Measurements from ENCODE around the gene MIA.
"Not testable (repeated sequence)": the region's sequence is repeated elsewhere in the genome, so short reads cannot be mapped to it uniquely, and the experiment has no call there.

Gene MIA

DNA sequence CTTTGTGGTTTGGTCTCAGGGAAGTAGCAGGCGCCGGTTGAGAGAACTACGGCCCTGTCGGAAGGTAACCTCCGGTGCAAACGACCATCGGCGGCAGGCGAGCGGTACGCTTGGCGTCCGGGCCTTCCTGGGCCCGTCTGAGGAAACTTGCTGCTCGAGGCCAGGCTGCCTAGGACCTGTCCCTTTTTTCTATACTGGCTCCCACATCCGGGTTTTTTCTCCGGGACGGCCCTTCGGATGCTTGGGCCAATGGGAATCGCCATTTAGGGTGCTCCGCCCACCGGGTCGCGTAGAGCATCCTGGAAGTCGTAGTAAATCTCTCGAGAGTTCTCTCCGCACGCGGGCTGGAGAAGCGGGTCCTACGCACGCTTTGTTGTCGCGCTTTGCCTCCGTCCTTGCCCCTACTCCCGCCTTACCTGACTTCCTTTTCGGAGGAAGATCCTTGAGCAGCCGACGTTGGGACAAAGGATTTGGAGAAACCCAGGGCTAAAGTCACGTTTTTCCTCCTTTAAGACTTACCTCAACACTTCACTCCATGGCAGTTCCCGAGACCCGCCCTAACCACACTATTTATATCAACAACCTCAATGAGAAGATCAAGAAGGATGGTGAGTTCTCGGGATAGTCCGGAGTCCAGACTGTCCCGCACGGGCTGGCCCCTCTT, 24.3 kb upstream of the MIA start, which contains the start of gene SNRPA:
Gene SNRPA (plus strand): TSS at position 330 of the 664 bp plus-strand sequence. CDS start 206 bp downstream, at position 536.
- peak; percentile 91 for DNase-seq

DNA sequence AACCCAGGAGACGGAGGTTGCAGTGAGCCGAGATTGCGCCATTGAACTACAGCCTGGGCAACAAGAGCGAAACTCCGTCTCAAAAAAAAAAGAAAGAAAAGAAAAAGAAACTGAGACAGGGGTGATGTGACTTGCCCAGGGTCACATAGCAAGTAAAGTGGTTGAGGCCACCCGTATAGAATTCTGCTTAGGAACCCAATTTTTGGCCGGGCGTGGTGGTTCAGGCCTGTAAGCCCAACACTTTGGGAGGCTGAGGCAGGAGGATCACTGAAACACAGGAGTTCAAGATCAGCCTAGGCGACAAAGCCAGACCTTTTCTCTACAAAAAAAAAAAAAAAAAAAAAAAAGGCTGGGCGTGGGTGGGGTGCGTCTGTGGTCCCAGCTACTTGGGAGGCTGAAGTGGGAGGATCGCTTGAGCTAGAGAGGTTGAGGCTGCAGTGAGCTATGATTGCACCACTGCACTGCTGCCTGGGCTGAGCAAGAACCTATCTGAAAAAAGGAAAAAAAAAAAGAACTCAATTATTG, 23.0 kb upstream of the MIA start:
- DNase-seq, result no peak

DNA sequence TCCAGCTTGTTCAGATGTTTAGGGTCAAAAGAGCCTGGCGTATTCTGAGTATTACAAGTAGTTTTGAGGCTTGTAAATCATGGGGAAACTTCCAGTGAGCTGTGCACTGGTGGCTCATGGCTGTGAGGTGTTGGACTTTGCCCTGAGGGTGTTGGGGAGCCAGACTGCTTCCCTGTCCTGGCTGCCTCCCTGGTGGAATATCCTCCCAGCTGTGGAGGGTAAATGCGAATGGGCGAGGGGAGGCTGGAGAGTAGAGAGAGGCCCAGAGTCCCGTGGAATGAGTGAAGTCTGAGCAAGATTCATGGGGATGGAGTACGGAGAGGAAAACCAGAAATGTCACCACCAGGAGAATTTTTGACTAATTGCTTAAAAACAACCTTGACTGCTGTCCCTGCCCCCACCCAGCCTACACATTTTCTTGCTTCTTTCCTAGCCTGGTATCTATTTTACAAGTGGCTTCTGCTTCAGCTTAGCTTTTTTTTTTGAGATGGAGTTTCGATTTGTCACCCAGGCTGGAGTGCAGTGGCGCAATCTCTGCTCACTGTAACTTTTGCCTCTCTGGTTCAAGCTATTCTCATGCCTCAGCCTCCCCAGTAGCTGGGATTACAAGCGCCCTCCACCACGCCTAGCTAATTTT, 20.6 kb upstream of the MIA start:
- DNase-seq, result no peak

DNA sequence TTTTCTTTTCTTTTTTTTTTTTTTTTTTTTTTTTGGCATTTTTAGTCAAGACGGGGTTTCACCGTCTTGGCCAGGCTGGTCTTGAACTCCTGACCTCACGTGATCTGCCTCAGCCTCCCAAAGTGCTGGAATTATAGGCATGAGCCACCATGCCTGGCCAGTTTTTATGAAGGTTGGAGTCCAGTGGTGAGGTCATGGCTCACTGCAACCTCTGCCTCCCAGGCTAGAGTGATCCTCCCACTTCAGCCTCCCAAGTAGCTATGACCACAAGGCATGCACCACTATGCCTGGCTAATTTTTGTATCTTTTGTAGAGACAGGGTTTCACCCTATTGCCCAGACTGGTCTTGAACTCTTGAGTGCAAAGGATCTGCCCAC, 20.1 kb upstream of the MIA start:
- DNase-seq, result no peak

DNA sequence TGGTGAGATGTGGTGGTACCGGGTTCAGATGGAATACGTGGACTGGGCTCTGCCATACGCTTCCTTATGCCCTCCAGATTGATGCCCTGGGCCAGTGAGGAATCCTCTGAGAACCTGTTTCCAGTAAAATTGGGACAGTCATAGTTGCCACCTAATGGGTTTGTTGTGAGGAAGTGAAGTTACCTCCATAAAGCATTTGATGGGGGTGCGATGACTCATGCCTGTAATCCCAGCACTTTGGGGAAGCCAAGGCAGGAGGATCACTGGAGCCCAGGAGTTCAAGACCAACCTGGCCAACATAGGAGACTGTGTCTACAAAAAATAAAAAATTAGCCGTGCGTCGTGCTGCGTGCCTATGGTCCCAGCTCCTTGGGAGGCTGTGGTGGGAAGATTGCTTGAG, 19.5 kb upstream of the MIA start:
- DNase-seq, result no peak

DNA sequence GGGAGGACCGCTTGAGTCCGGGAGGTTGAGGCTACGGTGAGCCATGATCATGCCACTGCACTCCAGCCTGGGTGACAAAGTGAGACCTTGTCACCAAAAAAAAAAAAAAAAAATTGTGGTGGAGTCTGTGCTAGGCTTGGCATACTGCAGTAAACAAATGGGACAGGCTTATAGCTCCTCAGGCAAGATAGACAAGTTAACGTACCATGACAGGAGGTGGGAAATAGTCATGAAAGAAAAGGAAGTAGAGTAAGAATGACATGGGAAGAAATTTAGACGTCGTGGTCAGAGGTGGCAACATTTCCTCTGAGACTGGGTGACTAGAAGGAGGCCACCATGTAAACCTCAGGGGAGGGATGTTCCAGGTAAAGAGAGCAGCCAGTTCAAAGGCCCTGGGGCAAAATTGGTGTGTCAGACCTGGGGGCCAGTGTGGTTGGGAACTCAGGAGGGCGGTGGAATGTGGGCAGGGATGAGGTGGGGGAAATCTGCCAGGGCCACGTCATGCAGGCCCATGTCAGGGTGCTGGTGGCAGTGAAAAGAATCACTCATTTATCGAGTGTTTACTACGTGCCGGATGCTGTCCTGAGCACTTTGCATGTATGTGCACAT, 18.7 kb upstream of the MIA start:
- DNase-seq, result no peak

DNA sequence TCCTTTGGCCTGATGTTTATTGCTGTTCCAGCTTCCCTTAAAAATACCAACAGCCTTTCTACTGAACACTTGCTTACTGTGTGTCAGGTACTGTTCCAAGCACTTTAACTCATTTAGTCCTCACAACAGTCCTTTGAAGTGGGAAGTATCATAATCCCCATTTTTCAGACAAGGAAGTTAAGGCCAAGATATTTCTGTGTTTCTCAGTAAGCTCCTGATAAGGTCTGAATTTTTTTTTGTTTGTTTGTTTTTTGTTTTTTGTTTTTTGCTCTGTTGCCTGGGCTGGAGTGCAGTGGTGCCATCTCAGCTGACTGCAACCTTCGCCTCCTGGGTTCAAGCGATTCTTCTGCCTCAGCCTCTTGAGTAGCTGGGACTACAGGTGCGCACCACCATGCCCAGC, 16.8 kb upstream of the MIA start:
- no peak for DNase-seq

DNA sequence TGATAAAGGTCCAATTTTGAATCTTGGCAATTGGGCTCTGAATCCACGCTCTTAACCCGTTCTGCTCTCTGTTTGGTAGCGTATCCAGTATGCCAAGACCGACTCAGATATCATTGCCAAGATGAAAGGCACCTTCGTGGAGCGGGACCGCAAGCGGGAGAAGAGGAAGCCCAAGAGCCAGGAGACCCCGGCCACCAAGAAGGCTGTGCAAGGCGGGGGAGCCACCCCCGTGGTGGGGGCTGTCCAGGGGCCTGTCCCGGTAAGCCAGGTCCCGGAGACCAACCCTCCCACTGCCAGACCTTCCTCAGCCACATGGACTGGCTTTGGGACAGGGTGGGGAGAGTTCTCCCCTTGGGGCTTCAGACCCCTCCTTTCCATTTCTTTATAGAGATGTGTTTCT, 16.0 kb upstream of the MIA start:
- DNase-seq, result no peak

DNA sequence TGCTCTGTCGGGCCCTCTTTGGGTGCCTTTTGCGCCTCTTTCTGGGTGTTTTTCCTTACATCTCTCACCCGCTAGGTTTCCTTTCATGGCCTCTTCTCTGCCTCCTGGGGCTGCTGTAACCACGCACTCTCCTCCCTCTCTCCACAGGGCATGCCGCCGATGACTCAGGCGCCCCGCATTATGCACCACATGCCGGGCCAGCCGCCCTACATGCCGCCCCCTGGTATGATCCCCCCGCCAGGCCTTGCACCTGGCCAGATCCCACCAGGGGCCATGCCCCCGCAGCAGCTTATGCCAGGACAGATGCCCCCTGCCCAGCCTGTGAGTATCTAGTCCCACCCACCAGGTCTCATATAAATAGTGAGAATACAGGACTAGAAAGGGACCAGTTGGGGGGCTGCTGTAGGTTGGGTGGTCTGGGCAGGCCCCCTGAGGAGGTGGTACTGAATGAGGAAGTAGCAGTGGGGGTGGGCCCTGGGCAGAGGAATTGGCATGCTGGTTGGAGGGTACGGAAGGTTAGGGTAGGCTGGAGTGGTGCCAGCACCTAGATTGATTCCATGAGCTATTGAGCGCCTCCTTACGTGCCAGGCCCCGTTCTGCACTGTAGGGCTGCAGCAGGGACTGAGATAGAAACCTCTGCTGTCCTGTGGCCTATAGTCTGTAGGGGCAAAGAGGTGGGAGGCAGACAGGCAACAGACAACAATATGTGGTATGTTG, 12.4 kb upstream of the MIA start:
- no peak for DNase-seq

DNA sequence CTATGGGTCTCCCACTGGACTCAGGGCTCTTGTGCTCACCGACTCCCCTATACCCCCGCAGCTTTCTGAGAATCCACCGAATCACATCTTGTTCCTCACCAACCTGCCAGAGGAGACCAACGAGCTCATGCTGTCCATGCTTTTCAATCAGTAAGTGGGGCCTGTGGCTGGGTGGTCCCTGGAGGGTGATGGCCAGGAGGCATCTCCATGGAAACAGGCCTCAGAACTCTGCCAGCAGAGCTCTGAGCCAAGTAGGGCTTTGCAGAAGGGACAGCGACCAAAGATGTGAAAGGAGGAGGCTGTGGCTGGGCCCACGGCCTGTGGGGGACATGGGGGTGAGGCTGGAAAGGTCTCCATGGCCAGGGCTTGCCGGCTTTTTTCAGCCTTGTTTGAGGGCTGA, 11.8 kb upstream of the MIA start:
- no peak for DNase-seq

DNA sequence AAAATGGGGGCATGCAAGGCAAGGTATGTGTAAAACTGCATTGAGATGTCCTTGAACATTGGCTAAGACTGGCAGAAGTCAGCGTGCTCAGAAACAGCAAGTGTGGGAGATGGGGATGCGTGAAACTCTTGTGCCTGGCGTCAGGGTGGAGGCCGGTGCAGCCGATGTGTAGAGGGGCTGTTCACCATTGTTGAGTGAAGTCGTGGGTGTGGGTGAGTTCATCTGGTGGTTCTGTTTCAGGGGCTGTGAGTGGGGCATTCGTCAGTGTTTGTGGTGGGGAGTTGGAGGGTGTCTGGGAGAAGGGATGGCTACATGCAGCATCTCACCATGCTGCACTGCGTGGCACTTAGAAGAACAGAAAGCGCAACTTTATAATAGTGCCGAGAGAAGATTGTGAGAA, 11.4 kb upstream of the MIA start:
- DNase-seq, result no peak

DNA sequence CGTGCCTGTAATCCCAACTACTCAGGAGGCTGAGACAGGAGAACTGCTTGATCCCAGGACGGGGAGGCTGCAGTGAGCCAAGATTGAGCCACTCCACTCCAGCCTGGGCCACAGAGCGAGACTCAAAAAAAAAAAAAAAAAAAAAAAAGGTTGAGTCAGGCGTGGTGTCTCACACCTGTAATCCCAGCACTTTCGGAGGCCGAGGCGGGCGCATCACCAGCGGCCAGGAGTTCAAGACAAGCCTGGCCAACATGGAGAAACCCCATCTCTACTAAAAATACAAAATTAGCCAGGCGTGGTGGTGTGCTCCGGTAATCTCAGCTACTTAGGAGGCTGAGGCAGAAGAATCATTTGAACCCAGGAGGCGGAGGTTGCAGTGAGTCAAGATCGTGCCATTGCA, 8.9 kb upstream of the MIA start:
- not testable (repeated sequence) for DNase-seq

DNA sequence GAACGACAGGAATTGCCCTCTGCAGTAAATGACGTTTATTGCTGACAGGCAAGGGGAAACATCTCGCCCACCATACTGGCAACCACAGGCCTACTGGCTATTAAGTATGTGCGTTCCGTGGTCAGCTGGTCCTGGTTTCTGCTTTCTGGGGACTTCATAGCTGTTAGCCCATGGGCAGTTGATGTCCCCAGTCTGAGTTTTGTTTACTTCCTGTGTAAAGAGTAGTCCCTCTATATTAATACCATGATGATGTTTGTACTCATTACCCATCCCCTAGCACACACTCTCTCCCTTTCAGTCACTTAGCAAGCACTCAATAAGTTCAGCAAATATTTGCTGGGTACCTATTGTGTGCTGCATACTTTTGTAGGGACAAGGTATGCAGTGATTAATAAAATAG, 6.5 kb upstream of the MIA start:
- DNase-seq, result no peak

DNA sequence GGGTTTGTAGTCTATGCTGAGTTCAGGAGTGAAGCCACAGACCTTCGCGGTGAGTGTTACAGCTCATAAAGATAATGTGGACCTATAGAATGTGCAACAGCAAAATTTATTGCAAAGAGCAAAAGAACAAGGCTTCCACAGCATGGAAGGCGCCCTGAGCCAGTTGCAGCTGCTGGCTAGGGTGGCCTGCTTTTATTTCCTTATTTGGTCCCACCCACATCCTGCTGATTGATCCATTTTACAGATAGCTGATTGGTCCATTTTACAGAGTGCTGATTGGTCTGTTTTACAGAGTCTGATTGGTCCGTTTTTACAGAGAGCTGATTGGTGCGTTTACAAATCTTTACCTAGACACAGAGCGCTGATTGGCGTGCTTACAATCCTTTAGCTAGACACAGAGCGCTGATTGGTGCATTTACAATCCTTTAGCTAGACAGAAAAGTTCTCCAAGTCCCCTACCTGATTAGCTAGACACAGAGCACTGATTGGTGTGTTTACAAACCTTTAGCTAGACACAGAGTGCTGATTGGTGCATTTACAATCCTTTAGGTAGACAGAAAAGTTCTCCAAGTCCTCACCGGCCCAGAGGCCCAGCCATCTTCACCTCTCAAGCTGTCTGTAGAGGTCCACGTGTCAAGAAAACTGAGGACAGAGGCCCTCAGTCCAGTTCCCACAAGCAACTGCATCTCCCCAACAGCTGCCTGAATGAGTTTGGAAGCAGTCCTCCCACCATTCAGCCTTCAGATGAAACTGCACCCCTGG, 4.0 kb upstream of the MIA start:
- not testable (repeated sequence) for DNase-seq

DNA sequence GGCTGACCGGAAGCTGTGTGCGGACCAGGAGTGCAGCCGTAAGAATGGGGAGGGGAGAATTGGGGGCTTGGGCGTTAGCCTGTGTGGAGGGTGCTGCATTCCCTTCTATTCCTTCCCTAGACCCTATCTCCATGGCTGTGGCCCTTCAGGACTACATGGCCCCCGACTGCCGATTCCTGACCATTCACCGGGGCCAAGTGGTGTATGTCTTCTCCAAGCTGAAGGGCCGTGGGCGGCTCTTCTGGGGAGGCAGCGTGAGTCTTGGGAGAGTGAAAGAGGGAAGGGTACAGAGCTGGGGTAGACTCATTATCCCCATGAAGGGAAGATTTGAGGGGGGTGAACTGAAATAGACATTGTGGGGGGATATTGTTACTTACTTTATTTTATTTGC, 306 bp downstream of the MIA start:
- no peak for DNase-seq

DNA sequence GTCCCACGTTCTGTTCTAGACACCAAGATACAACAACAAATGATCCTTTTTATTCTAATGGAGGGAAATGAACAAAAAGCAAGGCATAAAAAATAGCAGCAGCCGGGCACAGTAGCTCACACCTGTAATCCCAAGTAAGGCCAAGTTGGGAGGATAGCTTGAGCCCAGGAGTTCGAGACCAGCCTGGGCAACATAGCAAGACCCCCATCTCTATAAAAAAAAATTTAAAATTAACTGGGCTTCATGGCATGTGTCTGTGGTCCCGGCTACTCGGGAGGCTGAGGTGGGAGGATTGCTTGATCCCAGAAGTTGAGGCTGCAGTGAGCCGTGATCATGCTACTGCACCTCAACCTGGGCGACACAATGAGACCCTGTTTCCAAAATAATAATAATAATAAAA, 1.0 kb downstream of the MIA start:
- no peak for DNase-seq

DNA sequence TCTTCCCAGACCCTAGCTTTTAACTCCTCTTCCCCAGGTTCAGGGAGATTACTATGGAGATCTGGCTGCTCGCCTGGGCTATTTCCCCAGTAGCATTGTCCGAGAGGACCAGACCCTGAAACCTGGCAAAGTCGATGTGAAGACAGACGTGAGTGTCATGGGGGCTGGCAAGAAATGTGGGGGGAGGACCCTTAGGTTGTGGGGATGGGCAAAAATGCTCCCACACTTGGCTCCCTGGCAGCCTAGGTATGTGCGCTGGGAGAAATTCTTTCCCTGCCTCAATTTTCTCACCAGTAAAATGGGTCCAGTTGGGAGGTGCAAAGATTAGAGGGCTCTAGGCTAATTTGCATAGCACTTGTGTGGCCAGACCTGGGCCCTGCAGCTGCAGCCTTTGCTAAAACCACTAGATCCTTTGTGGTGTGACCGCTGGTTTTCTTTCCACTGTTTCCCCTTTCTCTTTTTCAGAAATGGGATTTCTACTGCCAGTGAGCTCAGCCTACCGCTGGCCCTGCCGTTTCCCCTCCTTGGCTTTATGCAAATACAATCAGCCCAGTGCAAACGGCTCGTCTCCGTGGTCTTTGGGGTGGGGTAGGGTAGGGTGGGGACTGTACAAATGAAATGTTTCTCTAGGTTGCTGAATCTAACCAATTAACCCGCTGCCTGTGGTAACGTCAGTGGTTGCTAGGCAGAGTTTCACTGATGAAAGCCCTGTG, 1.8 kb downstream of the MIA start:
- DNase-seq, result peak; percentile 78

DNA sequence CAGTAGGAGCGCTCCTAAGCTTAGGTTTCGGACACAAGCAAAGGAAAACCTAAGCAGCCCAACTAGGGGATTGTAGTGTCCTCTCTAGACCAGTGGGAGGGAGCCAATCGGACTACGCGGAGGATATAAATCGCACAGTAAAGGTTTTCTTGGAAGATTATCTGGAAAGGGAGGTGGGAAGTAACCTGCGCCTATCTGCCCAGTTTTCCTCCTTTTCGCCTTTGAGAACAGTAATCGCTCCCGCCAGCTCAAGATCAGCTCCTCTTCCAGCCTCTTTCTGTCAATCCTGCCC, 2.3 kb downstream of the MIA start:
- DNase-seq, result no peak

DNA sequence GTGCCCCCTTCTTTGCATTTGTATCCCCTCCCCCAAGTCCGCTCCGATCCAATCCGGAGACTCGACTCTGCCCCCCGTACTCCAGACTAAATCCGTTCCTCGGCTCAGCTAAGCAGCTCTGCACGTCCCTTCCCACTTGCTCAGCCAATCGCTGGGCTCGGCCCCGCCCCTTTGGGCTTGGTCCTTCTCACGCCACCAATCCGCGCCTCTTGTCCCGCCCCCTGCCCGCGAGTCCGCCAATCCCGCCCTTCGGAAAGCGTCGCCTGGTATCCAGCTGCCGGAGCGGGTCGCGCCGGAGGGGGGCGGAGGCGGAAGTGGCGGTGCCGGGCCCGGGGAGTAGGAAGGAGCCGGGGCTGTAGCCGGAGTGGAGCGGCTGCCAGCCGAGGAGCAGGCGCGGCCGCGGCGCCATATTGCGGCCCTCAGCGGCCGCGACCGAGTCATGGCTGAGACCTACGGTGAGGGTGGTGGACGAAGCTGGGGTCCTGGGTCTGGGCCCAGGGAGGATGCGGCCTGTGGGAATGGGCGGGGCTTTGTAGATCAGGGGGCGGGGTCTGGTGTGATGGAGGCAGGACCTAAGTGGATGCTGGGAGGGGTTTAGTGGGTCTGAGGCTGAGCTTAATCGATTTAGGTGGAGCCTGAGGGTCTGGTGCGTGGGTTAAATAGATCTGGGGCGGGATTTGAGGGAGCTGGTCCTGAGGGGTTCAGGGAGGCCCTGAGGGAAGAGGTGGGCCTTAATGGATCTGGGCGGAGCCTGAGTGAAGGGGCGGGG, 2.8 kb downstream of the MIA start, which contains the start of gene RAB4B:
Gene RAB4B (plus strand): TSS at position 311 of the 769 bp plus-strand sequence. CDS start 129 bp downstream, at position 440.
- DNase-seq, result peak; percentile 99

DNA sequence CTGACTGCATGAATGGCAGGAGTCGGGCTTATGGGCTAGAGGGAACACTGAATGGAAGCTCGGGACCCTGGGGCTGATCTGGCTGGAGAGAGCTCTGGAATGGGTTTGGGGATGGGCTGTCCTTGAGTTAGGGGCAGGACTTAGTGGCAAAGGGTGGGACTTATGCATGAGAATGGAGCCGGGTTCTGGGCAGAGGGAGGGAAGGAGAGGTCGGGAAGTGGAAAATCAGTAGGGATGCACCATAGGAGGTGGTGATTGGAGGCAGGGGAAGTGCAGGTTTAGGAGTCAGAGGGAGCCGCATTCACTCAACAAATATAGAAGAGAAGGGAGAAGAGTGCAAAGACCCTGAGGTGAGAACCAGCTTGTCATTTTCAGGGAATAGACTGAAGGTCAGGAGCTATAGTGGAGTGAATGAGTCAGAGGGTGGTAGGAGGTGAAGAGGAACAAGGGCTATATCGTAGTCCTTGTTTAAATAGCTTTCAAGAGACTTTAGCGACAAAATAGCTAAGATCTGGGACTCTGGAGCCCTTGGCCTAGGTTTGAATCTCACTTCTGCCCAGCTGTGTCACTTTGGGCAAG, 3.5 kb downstream of the MIA start:
- no peak for DNase-seq

DNA sequence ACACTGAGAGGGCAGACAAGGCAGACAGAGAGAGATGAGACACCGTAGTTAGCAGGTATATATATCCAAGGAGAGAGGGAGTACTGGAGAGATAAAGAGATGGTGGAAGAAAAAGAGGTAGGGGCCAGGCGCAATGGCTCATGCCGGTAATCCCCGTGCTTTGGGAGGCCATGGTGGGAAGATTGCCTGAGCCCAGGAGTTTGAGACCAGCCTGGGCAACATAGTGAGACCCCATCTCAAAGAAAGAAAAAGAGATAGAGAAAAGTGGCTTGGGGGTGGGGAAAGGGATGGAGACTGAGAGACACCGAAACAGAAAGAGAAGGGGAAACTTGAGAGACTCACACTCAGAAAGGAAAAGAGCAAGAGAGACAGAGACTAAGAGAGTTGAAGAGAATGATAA, 5.3 kb downstream of the MIA start:
- DNase-seq, result no peak

All from DMS79 (cell line).